ENCODE measurements around the gene ZNHIT1. TPM values are rescaled to one million over a fixed set of nuclear protein-coding genes. Genes with fewer than 3 reads are reported as not detected.
A peak's percentile ranks its signal among the peaks of the same experiment; 100 is the strongest.

ZNHIT1 gene
- total and polyA plus RNA-seq, 2 donors from 2014 or later, result 74.9 to 208 TPM

- H3K4me3 ChIP-seq (ENCODE audit: low read length in 3 of 3), result peak overlapping the region in 1 of 3 donors; percentile 3
- no peak overlapping the region for H3K9ac ChIP-seq (ENCODE audit: low read length in 3 of 3)
- FAIRE-seq (no peak), DNase-seq (no peak)
- no peaks in the 10 kb centered on the region for H3K36me3 ChIP-seq (ENCODE audit: control insufficient read depth in 2 of 3, insufficient read depth in 3 of 3, low read length in 3 of 3)
- peaks cover 5% of the 10 kb centered on the region for H3K27me3 ChIP-seq (ENCODE audit: control insufficient read depth, insufficient read depth, low read length)
- no peaks in the 10 kb centered on the region for H3K9me3 ChIP-seq (ENCODE audit: control insufficient read depth in 2 of 3, insufficient read depth in 1 of 3, low read length in 3 of 3)
- peaks cover 0 to 2% (median 0%) of the 10 kb centered on the region in 3 donors for H3K4me1 ChIP-seq (ENCODE audit: control insufficient read depth in 2 of 3, insufficient read depth in 2 of 3, low read depth in 1 of 3, low read length in 3 of 3)
- no peak overlapping the region for H3K27ac ChIP-seq (ENCODE audit: low read depth in 2 of 2, low read length in 2 of 2)
- intact Hi-C loops (cut with DNase I), result no loop called here
- TF ChIP-seq, protein P1, sequence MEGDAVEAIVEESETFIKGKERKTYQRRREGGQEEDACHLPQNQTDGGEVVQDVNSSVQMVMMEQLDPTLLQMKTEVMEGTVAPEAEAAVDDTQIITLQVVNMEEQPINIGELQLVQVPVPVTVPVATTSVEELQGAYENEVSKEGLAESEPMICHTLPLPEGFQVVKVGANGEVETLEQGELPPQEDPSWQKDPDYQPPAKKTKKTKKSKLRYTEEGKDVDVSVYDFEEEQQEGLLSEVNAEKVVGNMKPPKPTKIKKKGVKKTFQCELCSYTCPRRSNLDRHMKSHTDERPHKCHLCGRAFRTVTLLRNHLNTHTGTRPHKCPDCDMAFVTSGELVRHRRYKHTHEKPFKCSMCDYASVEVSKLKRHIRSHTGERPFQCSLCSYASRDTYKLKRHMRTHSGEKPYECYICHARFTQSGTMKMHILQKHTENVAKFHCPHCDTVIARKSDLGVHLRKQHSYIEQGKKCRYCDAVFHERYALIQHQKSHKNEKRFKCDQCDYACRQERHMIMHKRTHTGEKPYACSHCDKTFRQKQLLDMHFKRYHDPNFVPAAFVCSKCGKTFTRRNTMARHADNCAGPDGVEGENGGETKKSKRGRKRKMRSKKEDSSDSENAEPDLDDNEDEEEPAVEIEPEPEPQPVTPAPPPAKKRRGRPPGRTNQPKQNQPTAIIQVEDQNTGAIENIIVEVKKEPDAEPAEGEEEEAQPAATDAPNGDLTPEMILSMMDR (IDR thresholded peaks at IDR 0.05; ENCODE audit: borderline replicate concordance, extremely low read depth, insufficient read depth), result no peak
Observed at GRCh38 chr7:101200504-101200861, 17.5 kb upstream of the ZNHIT1 start.

GRCh38 chr7:101200862-101201599, 16.9 kb upstream of the ZNHIT1 start, which contains the start of gene MOGAT3:
TSS of gene MOGAT3 (minus strand) at chr7:101201036. CDS start at chr7:101200854, 182 bp downstream.
- TF ChIP-seq, protein P1 (IDR thresholded peaks at IDR 0.05; ENCODE audit: borderline replicate concordance, extremely low read depth, insufficient read depth), result no peak
- peak in 1 of 5 donors; percentile 48 for DNase-seq
- H3K9me3 ChIP-seq (ENCODE audit: control insufficient read depth in 2 of 3, insufficient read depth in 1 of 3, low read length in 3 of 3), result no peaks in the 10 kb centered on the region
- peaks cover 5% of the 10 kb centered on the region for H3K27me3 ChIP-seq (ENCODE audit: control insufficient read depth, insufficient read depth, low read length)
- FAIRE-seq, result no peak
- no peaks in the 10 kb centered on the region for H3K36me3 ChIP-seq (ENCODE audit: control insufficient read depth in 2 of 3, insufficient read depth in 3 of 3, low read length in 3 of 3)
- no peak within 1 kb of the TSS for H3K9ac ChIP-seq (ENCODE audit: low read length in 3 of 3)
- no peak within 1 kb of the TSS for H3K27ac ChIP-seq (ENCODE audit: low read depth in 2 of 2, low read length in 2 of 2)
- H3K4me1 ChIP-seq (ENCODE audit: control insufficient read depth in 2 of 3, insufficient read depth in 2 of 3, low read depth in 1 of 3, low read length in 3 of 3), result peaks cover 0 to 2% (median 0%) of the 10 kb centered on the region in 3 donors
- H3K4me3 ChIP-seq (ENCODE audit: low read length in 3 of 3), result peak within 1 kb of the TSS in 1 of 3 donors; percentile 3
- intact Hi-C loops (cut with DNase I), result no loop called here

- Histone ChIP-seq H3K9ac (ENCODE audit: low read length in 3 of 3) (no peak overlapping the region), H3K9me3 (ENCODE audit: control insufficient read depth in 2 of 3, insufficient read depth in 1 of 3, low read length in 3 of 3) (no peaks in the 10 kb centered on the region), H3K4me3 (ENCODE audit: low read length in 3 of 3) (no peak overlapping the region), H3K4me1 (ENCODE audit: control insufficient read depth in 2 of 3, insufficient read depth in 2 of 3, low read depth in 1 of 3, low read length in 3 of 3) (peaks cover 0 to 2% (median 0%) of the 10 kb centered on the region in 3 donors), H3K27ac (ENCODE audit: low read depth in 2 of 2, low read length in 2 of 2) (no peak overlapping the region), H3K27me3 (ENCODE audit: control insufficient read depth, insufficient read depth, low read length) (peaks cover 5% of the 10 kb centered on the region), H3K36me3 (ENCODE audit: control insufficient read depth in 2 of 3, insufficient read depth in 3 of 3, low read length in 3 of 3) (no peaks in the 10 kb centered on the region)
- DNase-seq (peak in 2 of 5 donors; percentile 19 to 25), FAIRE-seq (no peak)
- intact Hi-C loops (cut with DNase I), result no loop called here
- TF ChIP-seq, protein P1 (IDR thresholded peaks at IDR 0.05; ENCODE audit: borderline replicate concordance, extremely low read depth, insufficient read depth), result no peak
Observed at GRCh38 chr7:101201695-101202602, 16.0 kb upstream of the ZNHIT1 start.

All from kidney (tissue), 14 donors.